Naive thymus-derived CD4-positive, alpha-beta T cell (primary cell): ENCODE results near the gene GJC1. TPM values are rescaled to one million over a fixed set of nuclear protein-coding genes. Genes with fewer than 3 reads are reported as not detected.
A peak's percentile ranks its signal among the peaks of the same experiment; 100 is the strongest.

ENCODE experiments used
- ATAC-seq: fragments of 150-1000 bp; cut with Tn5 transposase; 2 replicates; pipeline ENCODE4 v1.10.0; 2021; ENCODE audit warnings: mild to moderate bottlenecking, moderate library complexity
- CTCF ChIA-PET: fragments of 350-600 bp; sonication (Branson Sonifier 250); formaldehyde crosslinking; loops from one replicate; lab custom pipeline; 2021; ENCODE audit warnings: antibody characterized with exemption; lab: Charles Lee
- POLR2A ChIA-PET: fragments of 350-600 bp; sonication (Branson Sonifier 250); formaldehyde crosslinking; loops from one replicate; lab custom pipeline; 2021; ENCODE audit warnings: antibody characterized with exemption, inconsistent platforms; lab: Charles Lee
- DNase-seq, 9 donors: peaks; one replicate each; pipeline versions ENCODE4 v3.0.0 to v3.0.0-alpha.2; 2020 to 2022; ENCODE audit warnings: mixed read lengths in 1 of 9
- H3K27ac ChIP-seq: one replicate; pipeline ENCODE4 v1.7.0; 2013; ENCODE audit warnings: mild to moderate bottlenecking, low read depth, low read length, moderate library complexity
- H3K27me3 ChIP-seq, 2 donors: one replicate each; pipeline ENCODE4 v1.7.0; 2013; ENCODE audit warnings: low read length in 2 of 2, mild to moderate bottlenecking in 2 of 2, moderate library complexity in 2 of 2; ENCODE audit not compliant: control insufficient read depth in 2 of 2, insufficient read depth in 2 of 2
- H3K36me3 ChIP-seq, 3 experiments: 1 replicate in 2 of 3; 2 replicates in 1 of 3; pipeline ENCODE4 v1.7.0; 2013; ENCODE audit warnings: low read length in 3 of 3, mild to moderate bottlenecking in 3 of 3, moderate library complexity in 1 of 3; ENCODE audit not compliant: insufficient read depth in 3 of 3, control insufficient read depth in 2 of 3
- H3K4me1 ChIP-seq, 2 donors: one replicate each; pipeline ENCODE4 v1.7.0; 2013; ENCODE audit warnings: low read length in 2 of 2, mild to moderate bottlenecking in 2 of 2, moderate library complexity in 1 of 2; ENCODE audit not compliant: control insufficient read depth in 2 of 2, insufficient read depth in 2 of 2
- H3K4me3 ChIP-seq: 2 replicates; pipeline ENCODE4 v1.7.0; 2013; ENCODE audit warnings: mild to moderate bottlenecking, low read length
- H3K9me3 ChIP-seq, 3 experiments: 1 replicate in 2 of 3; 2 replicates in 1 of 3; pipeline ENCODE4 v1.7.0; 2013; ENCODE audit warnings: low read length in 3 of 3; ENCODE audit not compliant: control insufficient read depth in 2 of 3
- H3K27ac Mint-ChIP-seq, 9 donors: one replicate each; pipeline ENCODE4 v1.8.0; 2020 to 2022; ENCODE audit warnings: mixed read lengths in 9 of 9, mild to moderate bottlenecking in 8 of 9, moderate library complexity in 5 of 9, inconsistent platforms in 2 of 9
- H3K27me3 Mint-ChIP-seq, 5 donors: one replicate each; pipeline ENCODE4 v1.8.0; 2021 to 2022; ENCODE audit warnings: mixed read lengths in 5 of 5, mild to moderate bottlenecking in 1 of 5
- H3K36me3 Mint-ChIP-seq, 5 donors: one replicate each; pipeline ENCODE4 v1.8.0; 2020 to 2022; ENCODE audit warnings: mixed read lengths in 5 of 5, mild to moderate bottlenecking in 3 of 5, inconsistent platforms in 1 of 5
- H3K4me1 Mint-ChIP-seq, 7 donors: one replicate each; pipeline ENCODE4 v1.8.0; 2020 to 2022; ENCODE audit warnings: mixed read lengths in 7 of 7, mild to moderate bottlenecking in 3 of 7, inconsistent platforms in 1 of 7
- H3K4me3 Mint-ChIP-seq, 10 donors: one replicate each; pipeline ENCODE4 v1.8.0; 2020 to 2022; ENCODE audit warnings: mild to moderate bottlenecking in 10 of 10, mixed read lengths in 10 of 10, moderate library complexity in 6 of 10, inconsistent platforms in 2 of 10
- H3K9me3 Mint-ChIP-seq, 11 donors: one replicate each; pipeline ENCODE4 v1.8.0; 2020 to 2022; ENCODE audit warnings: mixed read lengths in 11 of 11, mild to moderate bottlenecking in 4 of 11, inconsistent platforms in 1 of 11, moderate library complexity in 1 of 11
- intact Hi-C, 2 donors: fragments of 100-400 bp; cut with micrococcal nuclease; formaldehyde crosslinking; loops; one replicate each; pipeline ENCODE4 v1.15.1; 2023
- polyA plus RNA-seq, 2 donors: library from polyadenylated mRNA; unstranded; fragments of 300-500 nt; fragmentation: Illumina TruSeq; gene quantifications; one replicate each; pipeline ENCODE4 v1.2.3, GENCODE V29; 2021
- total RNA-seq, 6 experiments: library from RNA in 5 of 6; stranded (reverse) in 5 of 6; gene quantifications; 1 replicate in 5 of 6; 2 replicates in 1 of 6; pipeline ENCODE4 v1.2.3 and lab custom pipeline; 2021 to 2026

Gene GJC1
- total and polyA plus RNA-seq, 7 experiments from 2014 or later: 0.20 to 1.4 TPM; not detected in 5

DNA sequence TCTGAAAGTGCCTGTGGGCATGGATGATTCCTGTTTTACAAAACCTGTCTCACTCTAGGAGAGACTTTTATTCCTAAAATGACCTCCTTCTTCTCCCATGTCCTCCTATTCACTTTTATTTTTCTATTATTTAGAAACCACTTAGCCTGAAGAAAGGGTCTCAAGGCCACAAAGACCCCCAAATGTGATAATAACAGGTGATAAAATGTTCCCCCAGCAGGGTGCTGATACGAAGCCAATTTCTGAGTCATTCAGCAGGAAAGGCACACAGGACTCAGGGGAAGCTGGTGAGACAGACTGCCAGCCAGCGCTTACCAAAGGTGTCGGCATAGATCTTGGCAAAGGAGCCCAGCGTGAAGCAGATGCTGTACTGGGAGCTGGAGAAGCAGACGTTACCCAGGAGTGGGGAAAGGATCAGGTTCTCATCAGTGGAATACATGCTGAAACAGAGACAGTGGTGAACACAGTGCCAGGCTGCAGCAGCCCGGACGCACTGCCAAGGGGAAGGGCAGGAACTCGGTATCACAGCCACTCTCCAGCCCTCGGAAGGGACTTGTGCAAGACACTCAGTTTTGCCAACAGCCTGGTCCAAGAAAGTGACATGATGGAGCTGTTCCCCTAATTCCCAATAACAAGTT is 42.2 kb upstream of the GJC1 start:
- no peak for DNase-seq
- Mint-ChIP-seq H3K9me3 (no peaks in the 10 kb centered on the region), H3K27ac (peak overlapping the region in 2 of 9 donors; percentile 13 to 66), H3K4me3 (no peak overlapping the region), H3K36me3 (peaks cover 0 to 54% (median 26%) of the 10 kb centered on the region in 5 donors), H3K27me3 (no peaks in the 10 kb centered on the region), H3K4me1 (no peaks in the 10 kb centered on the region)
- intact Hi-C loops: no loop called here
- no peak for ATAC-seq
- CTCF ChIA-PET: no interaction called here
- Histone ChIP-seq H3K4me3 (no peak overlapping the region), H3K9me3 (no peaks in the 10 kb centered on the region), H3K27ac (no peak overlapping the region), H3K36me3 (peaks cover 25 to 87% (median 43%) of the 10 kb centered on the region in 3 experiments), H3K27me3 (no peaks in the 10 kb centered on the region), H3K4me1 (no peaks in the 10 kb centered on the region)
- POLR2A ChIA-PET: no interaction called here

DNA sequence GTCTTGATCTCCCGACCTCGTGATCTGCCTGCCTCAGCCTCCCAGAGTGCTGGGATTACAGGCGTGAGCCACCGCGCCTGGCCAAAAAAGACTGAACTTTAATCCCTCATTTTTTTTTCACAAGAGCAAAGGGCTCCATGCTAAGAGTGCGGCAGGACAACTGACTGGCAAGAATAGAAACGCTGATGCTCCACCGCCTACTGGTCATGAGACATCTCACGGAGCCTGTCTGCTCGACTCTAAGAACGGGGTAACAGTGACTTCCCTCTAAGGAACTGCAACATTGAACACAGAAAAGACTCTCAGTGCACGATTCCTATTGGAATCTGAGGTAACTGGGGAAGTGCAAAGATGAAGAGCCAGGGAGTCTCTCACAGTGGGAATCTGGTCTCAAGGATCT is 41.5 kb upstream of the GJC1 start:
- H3K27me3 ChIP-seq: no peaks in the 10 kb centered on the region
- no peaks in the 10 kb centered on the region for H3K9me3 ChIP-seq
- H3K27me3 Mint-ChIP-seq: no peaks in the 10 kb centered on the region
- peaks cover 25 to 87% (median 43%) of the 10 kb centered on the region in 3 experiments for H3K36me3 ChIP-seq
- ATAC-seq: no peak
- no peak overlapping the region for H3K4me3 ChIP-seq
- H3K9me3 Mint-ChIP-seq: no peaks in the 10 kb centered on the region
- peaks cover 0 to 49% (median 23%) of the 10 kb centered on the region in 5 donors for H3K36me3 Mint-ChIP-seq
- intact Hi-C loops: no loop called here
- no peak overlapping the region for H3K4me3 Mint-ChIP-seq
- POLR2A ChIA-PET: no interaction called here
- DNase-seq: no peak
- H3K4me1 Mint-ChIP-seq: no peaks in the 10 kb centered on the region
- H3K27ac Mint-ChIP-seq: no peak overlapping the region
- no peaks in the 10 kb centered on the region for H3K4me1 ChIP-seq
- CTCF ChIA-PET: interaction anchor here (10.7 kb wide), 1 partner anchor 93 kb away, joined by 146 read pairs; no protein-coding TSS in a partner anchor
- H3K27ac ChIP-seq: no peak overlapping the region

GRCh38 chr17:44867841-44868240 is 37.8 kb upstream of the GJC1 start:
- no peaks in the 10 kb centered on the region for H3K4me1 Mint-ChIP-seq
- ChIA-PET POLR2A (interaction anchor here (0.6 to 1.8 kb wide), 3 partner anchors 11 to 59 kb away, joined by 3 to 4 read pairs (median 4); partner anchors contain the start of gene EFTUD2), CTCF (interaction anchor here (0.7 to 10.7 kb wide), 6 partner anchors 8 to 136 kb away, joined by 3 to 146 read pairs (median 5); no protein-coding TSS in a partner anchor)
- ATAC-seq (no peak), DNase-seq (no peak)
- no peak overlapping the region for H3K4me3 ChIP-seq
- no peaks in the 10 kb centered on the region for H3K9me3 ChIP-seq
- no peaks in the 10 kb centered on the region for H3K27me3 ChIP-seq
- intact Hi-C loops: no loop called here
- H3K27ac Mint-ChIP-seq: peak overlapping the region in 1 of 9 donors; percentile 66
- peaks cover 9 to 87% (median 41%) of the 10 kb centered on the region in 3 experiments for H3K36me3 ChIP-seq
- H3K4me1 ChIP-seq: no peaks in the 10 kb centered on the region
- H3K27me3 Mint-ChIP-seq: no peaks in the 10 kb centered on the region
- no peak overlapping the region for H3K27ac ChIP-seq
- H3K9me3 Mint-ChIP-seq: no peaks in the 10 kb centered on the region
- H3K36me3 Mint-ChIP-seq: peaks cover under 1 to 52% (median 27%) of the 10 kb centered on the region in 5 donors
- no peak overlapping the region for H3K4me3 Mint-ChIP-seq

- DNase-seq (no peak), ATAC-seq (no peak)
- no peak overlapping the region for H3K4me3 ChIP-seq
- H3K36me3 ChIP-seq: peaks cover 8 to 86% (median 36%) of the 10 kb centered on the region in 3 experiments
- Mint-ChIP-seq H3K27me3 (no peaks in the 10 kb centered on the region), H3K27ac (no peak overlapping the region), H3K36me3 (peaks cover 3 to 46% (median 21%) of the 10 kb centered on the region in 5 donors), H3K9me3 (no peaks in the 10 kb centered on the region), H3K4me3 (no peak overlapping the region), H3K4me1 (no peaks in the 10 kb centered on the region)
- no peaks in the 10 kb centered on the region for H3K27me3 ChIP-seq
- ChIA-PET POLR2A (interaction anchor here (0.6 to 0.9 kb wide), 2 partner anchors 89 to 153 kb away, joined by 3 read pairs; no protein-coding TSS in a partner anchor), CTCF (interaction anchor here (0.6 to 10.7 kb wide), 2 partner anchors 87 to 1196 kb away, joined by 3 to 146 read pairs; no protein-coding TSS in a partner anchor)
- H3K9me3 ChIP-seq: no peaks in the 10 kb centered on the region
- H3K4me1 ChIP-seq: no peaks in the 10 kb centered on the region
- intact Hi-C loops: loop anchor here (1.0 kb wide), 3 partner anchors 87 to 333 kb away; no protein-coding TSS in a partner anchor
- no peak overlapping the region for H3K27ac ChIP-seq
Observed at GRCh38 chr17:44865931-44866330, 35.8 kb upstream of the GJC1 start.

DNA sequence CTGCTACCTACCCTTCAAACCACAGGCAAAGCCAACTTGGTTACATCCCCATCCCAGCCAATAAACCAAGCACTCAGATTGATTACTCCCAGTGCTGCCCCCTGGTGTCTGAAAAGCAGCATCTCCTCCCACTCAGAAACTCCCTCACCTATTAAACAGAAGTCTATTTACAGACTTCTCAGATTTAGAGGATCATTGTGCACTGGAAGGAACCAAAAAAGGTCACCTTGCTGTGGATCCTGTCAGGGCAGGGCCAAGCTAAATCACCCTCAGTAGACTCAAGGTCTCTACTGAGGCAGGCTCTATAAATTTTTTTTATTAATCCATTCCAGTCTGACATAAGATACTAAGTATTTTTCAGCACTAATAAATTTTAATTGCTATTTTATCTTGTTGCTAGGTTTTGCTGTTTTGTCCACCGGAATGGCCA is 35.2 kb upstream of the GJC1 start:
- Mint-ChIP-seq H3K36me3 (peaks cover 7 to 46% (median 20%) of the 10 kb centered on the region in 5 donors), H3K27ac (no peak overlapping the region), H3K27me3 (no peaks in the 10 kb centered on the region), H3K4me1 (no peaks in the 10 kb centered on the region), H3K4me3 (no peak overlapping the region), H3K9me3 (no peaks in the 10 kb centered on the region)
- ChIA-PET CTCF (interaction anchor here (0.6 to 10.7 kb wide), 4 partner anchors 13 to 1196 kb away, joined by 3 to 146 read pairs (median 4); no protein-coding TSS in a partner anchor), POLR2A (interaction anchor here (0.6 to 1.5 kb wide), 2 partner anchors 10 to 90 kb away, joined by 3 to 5 read pairs; no protein-coding TSS in a partner anchor)
- Histone ChIP-seq H3K4me3 (no peak overlapping the region), H3K36me3 (peaks cover 12 to 86% (median 39%) of the 10 kb centered on the region in 3 experiments), H3K27me3 (no peaks in the 10 kb centered on the region), H3K4me1 (no peaks in the 10 kb centered on the region), H3K9me3 (no peaks in the 10 kb centered on the region), H3K27ac (no peak overlapping the region)
- DNase-seq: peak; percentile 37 to 76 (median 65)
- ATAC-seq: peak; percentile 86
- intact Hi-C loops: loop anchor here (1.0 kb wide), 3 partner anchors 86 to 332 kb away; no protein-coding TSS in a partner anchor

DNA sequence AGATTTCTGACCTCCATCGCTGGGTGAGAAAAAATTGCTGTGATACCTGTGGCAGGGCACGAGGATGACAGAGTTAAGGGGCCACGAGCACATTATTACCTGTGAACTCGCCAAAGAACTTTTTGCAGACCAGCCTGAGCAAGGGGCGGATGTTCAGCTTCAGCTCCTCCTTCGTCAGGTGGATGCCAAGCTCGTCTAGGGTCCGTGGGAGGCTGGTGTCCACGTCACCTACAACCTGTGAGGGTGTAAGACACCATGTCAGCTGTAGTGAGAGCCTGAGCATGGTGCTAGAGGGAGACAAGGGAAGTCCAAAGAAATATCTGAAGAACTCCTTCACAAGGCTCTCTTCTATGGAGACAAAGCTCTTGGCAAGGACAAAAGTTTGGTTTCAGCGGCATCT is 34.7 kb upstream of the GJC1 start:
- Mint-ChIP-seq H3K36me3 (peaks cover 9 to 43% (median 21%) of the 10 kb centered on the region in 5 donors), H3K4me1 (no peaks in the 10 kb centered on the region), H3K4me3 (no peak overlapping the region), H3K27me3 (no peaks in the 10 kb centered on the region), H3K27ac (no peak overlapping the region), H3K9me3 (no peaks in the 10 kb centered on the region)
- H3K9me3 ChIP-seq: no peaks in the 10 kb centered on the region
- CTCF ChIA-PET: interaction anchor here (0.6 to 10.7 kb wide), 3 partner anchors 13 to 86 kb away, joined by 3 to 146 read pairs (median 6); no protein-coding TSS in a partner anchor
- peaks cover 12 to 86% (median 43%) of the 10 kb centered on the region in 3 experiments for H3K36me3 ChIP-seq
- DNase-seq: no peak
- intact Hi-C loops: loop anchor here (1.0 kb wide), 3 partner anchors 86 to 332 kb away; no protein-coding TSS in a partner anchor
- ATAC-seq: peak; percentile 18
- no peaks in the 10 kb centered on the region for H3K27me3 ChIP-seq
- POLR2A ChIA-PET: interaction anchor here (0.6 to 1.5 kb wide), 2 partner anchors 11 to 89 kb away, joined by 3 to 5 read pairs; no protein-coding TSS in a partner anchor
- H3K27ac ChIP-seq: no peak overlapping the region
- no peaks in the 10 kb centered on the region for H3K4me1 ChIP-seq
- no peak overlapping the region for H3K4me3 ChIP-seq
